ENCODE results near the gene FAM168A. TPM values are rescaled to one million over a fixed set of nuclear protein-coding genes. Genes with fewer than 3 reads are reported as not detected.

FAM168A gene
- total RNA-seq, 3 donors from 2014 or later (not counting 1 experiment from before 2014, with no cell fraction given): 27.4 to 39.8 (median 30.4) TPM

DNA sequence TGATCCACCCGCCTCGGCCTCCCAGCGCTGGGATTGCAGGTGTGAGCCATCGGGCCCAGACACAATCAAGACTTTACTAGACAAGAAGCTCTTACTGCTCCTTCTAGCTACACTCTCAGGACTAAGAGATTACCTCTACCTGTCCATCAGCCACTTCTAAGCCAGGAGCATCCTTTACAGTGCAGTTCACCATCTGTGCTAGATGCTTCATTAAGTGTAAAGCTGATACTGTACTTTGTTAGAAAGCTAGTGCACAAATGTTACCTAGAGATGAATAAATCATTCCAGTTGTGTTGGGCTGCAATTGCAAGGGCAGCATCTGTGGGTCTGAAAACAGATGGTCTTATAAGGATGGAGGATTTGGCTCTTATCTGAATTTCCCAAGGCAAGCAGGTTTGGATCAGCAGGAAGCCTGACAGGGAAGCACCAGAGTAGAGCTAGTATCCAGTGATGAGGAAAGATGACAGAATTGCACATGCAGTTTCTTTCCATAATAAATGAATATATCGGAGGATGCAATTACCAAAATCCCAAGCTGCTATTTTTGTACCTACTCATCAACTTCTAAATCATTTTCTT, 58.3 kb downstream of the FAM168A start:
- Histone ChIP-seq H3K9me3 (ENCODE audit: control insufficient read depth, insufficient read depth, low read length) (no peaks in the 10 kb centered on the region), H3K4me1 (ENCODE audit: control insufficient read depth, insufficient read depth, low read length) (peaks cover 10% of the 10 kb centered on the region), H3K4me3 (ENCODE audit: low read length) (no peak overlapping the region), H3K36me3 (ENCODE audit: control insufficient read depth, insufficient read depth, low read length) (no peaks in the 10 kb centered on the region), H3K27ac (ENCODE audit: low read length) (no peak overlapping the region), H3K27me3 (ENCODE audit: control insufficient read depth, insufficient read depth, low read length) (no peaks in the 10 kb centered on the region)
- ATAC-seq (no peak), DNase-seq (no peak)
- Mint-ChIP-seq H3K27me3 (ENCODE audit: low read depth in 2 of 2) (no peaks in the 10 kb centered on the region), H3K27ac (no peak overlapping the region), H3K4me1 (peaks cover 23 to 25% of the 10 kb centered on the region in 2 donors), H3K9me3 (no peaks in the 10 kb centered on the region), H3K36me3 (no peaks in the 10 kb centered on the region), H3K4me3 (no peak overlapping the region)
- TF ChIP-seq, protein P1, sequence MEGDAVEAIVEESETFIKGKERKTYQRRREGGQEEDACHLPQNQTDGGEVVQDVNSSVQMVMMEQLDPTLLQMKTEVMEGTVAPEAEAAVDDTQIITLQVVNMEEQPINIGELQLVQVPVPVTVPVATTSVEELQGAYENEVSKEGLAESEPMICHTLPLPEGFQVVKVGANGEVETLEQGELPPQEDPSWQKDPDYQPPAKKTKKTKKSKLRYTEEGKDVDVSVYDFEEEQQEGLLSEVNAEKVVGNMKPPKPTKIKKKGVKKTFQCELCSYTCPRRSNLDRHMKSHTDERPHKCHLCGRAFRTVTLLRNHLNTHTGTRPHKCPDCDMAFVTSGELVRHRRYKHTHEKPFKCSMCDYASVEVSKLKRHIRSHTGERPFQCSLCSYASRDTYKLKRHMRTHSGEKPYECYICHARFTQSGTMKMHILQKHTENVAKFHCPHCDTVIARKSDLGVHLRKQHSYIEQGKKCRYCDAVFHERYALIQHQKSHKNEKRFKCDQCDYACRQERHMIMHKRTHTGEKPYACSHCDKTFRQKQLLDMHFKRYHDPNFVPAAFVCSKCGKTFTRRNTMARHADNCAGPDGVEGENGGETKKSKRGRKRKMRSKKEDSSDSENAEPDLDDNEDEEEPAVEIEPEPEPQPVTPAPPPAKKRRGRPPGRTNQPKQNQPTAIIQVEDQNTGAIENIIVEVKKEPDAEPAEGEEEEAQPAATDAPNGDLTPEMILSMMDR (IDR thresholded peaks at IDR 0.05): no peak
- over 99% methylated on average over 5 of the region's 5 CpGs for WGBS (ENCODE audit: insufficient coverage)
- intact Hi-C loops (cut with micrococcal nuclease): no loop called here

DNA sequence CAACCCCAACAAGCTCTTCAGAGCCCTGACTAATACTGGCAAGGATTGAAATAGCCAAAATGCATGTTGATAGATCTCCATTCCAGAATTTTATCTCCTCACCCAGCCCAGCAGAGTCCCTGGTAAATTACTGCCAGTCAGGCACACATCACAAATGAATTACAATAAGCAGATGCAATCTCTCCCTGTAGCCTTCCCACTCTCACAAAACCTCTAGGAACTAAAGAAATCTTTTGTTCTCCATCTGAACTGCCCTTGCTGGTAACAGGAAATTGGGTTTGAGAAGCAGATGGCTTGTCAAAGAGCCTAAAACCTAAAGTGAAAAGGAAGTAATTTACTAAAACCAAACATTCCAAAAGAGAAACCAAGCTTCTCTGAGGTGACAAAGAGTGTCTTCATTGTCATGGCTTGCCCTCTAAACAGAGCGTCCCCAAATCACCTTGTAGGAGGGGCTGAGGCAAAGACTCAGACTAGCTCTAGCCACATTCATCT, 59.5 kb downstream of the FAM168A start:
- Mint-ChIP-seq H3K27ac (peak overlapping the region; percentile 76 to 77), H3K4me1 (peaks cover 23 to 25% of the 10 kb centered on the region in 2 donors), H3K27me3 (ENCODE audit: low read depth in 2 of 2) (no peaks in the 10 kb centered on the region), H3K4me3 (peak overlapping the region; percentile 25), H3K9me3 (no peaks in the 10 kb centered on the region), H3K36me3 (no peaks in the 10 kb centered on the region)
- H3K27me3 ChIP-seq (ENCODE audit: control insufficient read depth, insufficient read depth, low read length): no peaks in the 10 kb centered on the region
- no peaks in the 10 kb centered on the region for H3K9me3 ChIP-seq (ENCODE audit: control insufficient read depth, insufficient read depth, low read length)
- ATAC-seq (peak; percentile 56 to 70 (median 64)), DNase-seq (peak in 1 of 2 donors; percentile 26)
- H3K4me3 ChIP-seq (ENCODE audit: low read length): no peak overlapping the region
- peak overlapping the region; percentile 4 for H3K27ac ChIP-seq (ENCODE audit: low read length)
- intact Hi-C loops (cut with micrococcal nuclease): no loop called here
- TF ChIP-seq, protein P1 (IDR thresholded peaks at IDR 0.05): no peak
- 0% methylated on average over 1 of the region's 1 CpG for whole genome bisulfite sequencing (ENCODE audit: insufficient coverage)
- no peaks in the 10 kb centered on the region for H3K36me3 ChIP-seq (ENCODE audit: control insufficient read depth, insufficient read depth, low read length)
- H3K4me1 ChIP-seq (ENCODE audit: control insufficient read depth, insufficient read depth, low read length): peaks cover 10% of the 10 kb centered on the region

DNA sequence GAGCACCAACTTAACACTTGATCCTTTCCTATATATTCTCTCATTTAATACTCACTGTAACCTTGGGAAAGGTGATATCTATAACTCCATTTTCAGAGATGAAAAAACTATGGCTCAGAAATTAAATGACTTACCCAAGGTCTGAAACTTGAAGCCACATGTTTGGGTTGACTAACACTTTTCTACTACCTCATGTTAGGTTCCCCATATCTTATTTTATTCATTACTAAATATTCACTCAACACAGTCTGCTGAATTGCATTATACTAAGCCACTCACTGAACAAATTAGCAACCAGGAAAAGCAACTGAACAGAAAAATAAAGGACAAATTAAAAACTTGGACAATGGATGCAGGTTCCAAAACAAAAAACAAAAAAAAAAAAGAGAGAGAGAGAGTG, 59.9 kb downstream of the FAM168A start:
- H3K4me3 ChIP-seq (ENCODE audit: low read length): no peak overlapping the region
- no peaks in the 10 kb centered on the region for H3K27me3 ChIP-seq (ENCODE audit: control insufficient read depth, insufficient read depth, low read length)
- TF ChIP-seq, protein P1 (IDR thresholded peaks at IDR 0.05): no peak
- no peak for DNase-seq
- Mint-ChIP-seq H3K9me3 (no peaks in the 10 kb centered on the region), H3K27me3 (ENCODE audit: low read depth in 2 of 2) (no peaks in the 10 kb centered on the region), H3K4me3 (no peak overlapping the region), H3K27ac (peak overlapping the region; percentile 76 to 77), H3K4me1 (peaks cover 23 to 24% of the 10 kb centered on the region in 2 donors), H3K36me3 (no peaks in the 10 kb centered on the region)
- H3K27ac ChIP-seq (ENCODE audit: low read length): peak overlapping the region; percentile 3
- H3K4me1 ChIP-seq (ENCODE audit: control insufficient read depth, insufficient read depth, low read length): peaks cover 10% of the 10 kb centered on the region
- H3K9me3 ChIP-seq (ENCODE audit: control insufficient read depth, insufficient read depth, low read length): no peaks in the 10 kb centered on the region
- ATAC-seq: no peak
- no peaks in the 10 kb centered on the region for H3K36me3 ChIP-seq (ENCODE audit: control insufficient read depth, insufficient read depth, low read length)
- intact Hi-C loops (cut with micrococcal nuclease): no loop called here

DNA sequence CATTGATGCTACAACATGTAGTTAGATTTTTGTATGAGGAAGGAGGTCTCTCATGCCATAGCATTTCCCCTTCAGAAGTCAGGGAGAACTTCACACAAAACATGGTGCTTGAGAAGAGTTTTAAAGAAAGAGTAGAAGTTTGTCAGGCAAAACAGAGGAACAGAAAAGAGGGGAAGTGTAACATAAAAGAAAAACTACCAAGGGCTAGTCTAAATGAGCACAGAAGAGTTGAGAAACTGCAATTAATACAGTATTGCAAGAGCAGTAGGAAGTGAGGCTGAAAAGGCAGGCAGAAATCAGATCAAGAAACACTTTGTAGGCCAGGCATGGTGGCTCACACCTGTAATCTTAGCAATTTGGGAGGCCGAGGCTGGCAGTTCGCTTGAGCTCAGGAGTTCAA, 61.0 kb downstream of the FAM168A start:
- H3K4me3 Mint-ChIP-seq: no peak overlapping the region
- no peak overlapping the region for H3K4me3 ChIP-seq (ENCODE audit: low read length)
- no peaks in the 10 kb centered on the region for H3K27me3 Mint-ChIP-seq (ENCODE audit: low read depth in 2 of 2)
- intact Hi-C loops (cut with micrococcal nuclease): no loop called here
- no peaks in the 10 kb centered on the region for H3K9me3 ChIP-seq (ENCODE audit: control insufficient read depth, insufficient read depth, low read length)
- H3K36me3 ChIP-seq (ENCODE audit: control insufficient read depth, insufficient read depth, low read length): no peaks in the 10 kb centered on the region
- WGBS (ENCODE audit: insufficient coverage): 92% methylated on average over 2 of the region's 2 CpGs
- no peaks in the 10 kb centered on the region for H3K27me3 ChIP-seq (ENCODE audit: control insufficient read depth, insufficient read depth, low read length)
- DNase-seq: no peak
- peaks cover 10% of the 10 kb centered on the region for H3K4me1 ChIP-seq (ENCODE audit: control insufficient read depth, insufficient read depth, low read length)
- no peaks in the 10 kb centered on the region for H3K36me3 Mint-ChIP-seq
- no peak overlapping the region for H3K27ac ChIP-seq (ENCODE audit: low read length)
- TF ChIP-seq, protein P1 (IDR thresholded peaks at IDR 0.05): no peak
- H3K9me3 Mint-ChIP-seq: no peaks in the 10 kb centered on the region
- no peak overlapping the region for H3K27ac Mint-ChIP-seq
- no peak for ATAC-seq
- peaks cover 17 to 18% of the 10 kb centered on the region in 2 donors for H3K4me1 Mint-ChIP-seq

Data from natural killer cell (primary cell).